Raji (cell line): ENCODE measurements around the gene ZNF292.

Experiments
- POLR2A ChIP-seq: IDR thresholded peaks from 2 replicates; pipeline ENCODE4 v1.6.1; 2011; ENCODE audit warnings: low read depth, low read length, control low read depth; ENCODE audit not compliant: insufficient read depth

ZNF292 gene

DNA sequence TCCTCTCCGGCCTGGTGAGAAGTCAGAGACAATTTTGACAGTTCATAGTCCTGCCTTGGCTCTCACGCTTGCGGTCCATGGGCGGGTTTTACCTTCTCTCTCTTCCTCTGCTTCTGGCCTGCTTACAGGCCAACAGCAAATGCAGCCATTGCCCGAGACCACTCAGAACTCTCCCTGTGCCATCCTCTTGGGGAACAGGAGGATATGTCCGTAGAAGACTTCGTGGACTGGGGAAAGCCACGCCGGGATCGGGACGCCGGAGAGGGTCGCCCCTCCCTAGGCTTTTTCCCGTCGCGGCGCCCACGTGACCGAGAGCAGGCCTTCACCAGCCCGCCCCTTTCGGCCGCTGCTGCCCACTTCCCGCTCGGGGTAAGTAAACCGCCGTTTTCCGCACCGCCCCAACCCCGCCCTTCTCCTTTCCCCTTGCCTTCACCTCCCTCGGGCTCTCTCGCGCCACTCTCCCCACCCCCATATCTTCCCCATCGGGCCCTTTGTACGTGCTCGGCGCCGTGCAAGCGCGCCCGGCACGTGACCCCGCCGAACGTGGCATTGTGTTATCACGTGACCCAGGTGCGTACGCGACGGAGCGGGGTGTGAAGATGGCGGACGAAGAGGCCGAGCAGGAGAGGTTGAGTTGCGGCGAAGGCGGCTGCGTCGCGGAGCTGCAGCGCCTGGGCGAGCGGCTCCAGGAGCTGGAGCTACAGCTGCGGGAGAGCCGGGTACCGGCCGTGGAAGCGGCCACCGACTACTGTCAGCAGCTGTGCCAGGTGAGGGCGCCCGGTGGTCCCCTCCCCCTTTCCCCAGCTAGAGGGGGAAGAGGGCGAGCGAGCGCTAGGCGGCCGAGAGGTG is at the start of gene ZNF292:
Gene ZNF292 (plus strand): TSS at position 573 of the 849 bp plus-strand sequence. CDS start 27 bp downstream, at position 600.
- TF ChIP-seq POLR2A: peak; percentile 90

DNA sequence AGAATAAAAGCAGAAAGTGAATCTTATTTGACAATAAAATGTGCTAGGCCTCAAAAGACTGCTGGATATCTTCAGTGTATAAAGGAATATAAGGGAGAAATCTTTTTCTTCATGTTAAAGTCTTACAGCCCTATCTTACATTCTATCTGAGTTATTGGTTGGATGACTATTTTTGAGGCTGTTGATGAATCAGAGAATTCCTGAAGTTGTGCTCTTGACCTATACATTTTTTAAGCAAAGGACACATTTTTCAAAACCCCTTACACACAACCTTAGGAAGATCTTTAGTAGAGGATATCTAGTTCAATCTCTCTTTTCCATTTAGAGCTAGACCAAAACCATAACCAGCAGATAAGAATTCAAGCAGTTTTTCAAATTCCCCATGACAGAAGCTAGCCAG is 49.5 kb upstream of the ZNF292 start:
- TF ChIP-seq POLR2A: no peak

DNA sequence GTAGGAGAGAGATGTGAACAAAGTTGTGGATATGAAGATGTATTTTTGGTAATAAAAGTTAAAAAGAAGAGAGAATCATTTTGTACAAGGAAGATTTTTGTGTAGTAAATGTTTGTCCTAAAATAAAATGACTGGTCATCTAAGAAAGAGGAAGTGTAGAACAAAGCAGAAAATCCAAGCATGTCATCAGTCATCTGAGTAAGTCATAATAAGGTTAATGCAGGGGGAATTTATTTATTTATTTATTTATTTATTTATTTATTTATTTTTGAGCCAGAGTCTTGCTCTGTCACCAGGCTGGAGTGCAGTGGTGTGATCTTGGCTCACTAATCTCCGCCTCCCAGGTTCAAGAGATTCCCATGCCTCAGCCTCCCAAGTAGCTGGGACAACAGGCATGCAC is 44.7 kb upstream of the ZNF292 start:
- no peak for TF ChIP-seq POLR2A

DNA sequence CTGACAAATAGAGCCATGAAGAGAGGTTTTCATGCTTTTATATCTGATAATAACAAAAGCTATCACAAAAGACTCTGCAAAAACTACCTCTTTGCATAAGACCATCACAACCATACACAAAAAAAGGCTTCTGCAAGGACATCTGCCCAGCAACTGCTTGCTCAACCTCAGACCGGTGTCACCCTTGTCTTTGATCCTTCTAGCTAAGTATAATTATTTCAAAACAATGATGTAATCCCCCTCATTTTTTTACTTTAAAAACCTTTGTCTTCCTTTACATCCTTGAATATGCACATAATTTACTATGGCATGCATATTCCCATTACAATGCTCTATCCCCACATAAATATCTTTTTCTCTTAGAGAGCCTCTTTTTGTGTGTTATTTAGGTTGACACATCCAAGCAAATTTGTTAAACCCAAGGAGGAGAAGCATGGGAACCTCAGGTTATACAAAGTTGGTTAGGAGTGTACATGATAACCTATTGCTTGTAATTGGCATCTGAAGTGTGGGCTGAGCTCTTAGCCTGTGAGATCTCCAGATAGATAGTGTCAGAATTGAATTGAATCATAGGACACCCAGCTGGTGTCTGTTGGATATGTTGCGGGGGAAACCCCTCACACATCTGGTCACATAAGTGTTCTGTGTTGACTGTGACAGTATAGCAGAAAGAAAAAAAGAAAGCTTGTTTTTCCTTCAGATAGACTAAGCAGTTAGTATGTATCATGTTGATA is 39.8 kb upstream of the ZNF292 start:
- no peak for TF ChIP-seq POLR2A

DNA sequence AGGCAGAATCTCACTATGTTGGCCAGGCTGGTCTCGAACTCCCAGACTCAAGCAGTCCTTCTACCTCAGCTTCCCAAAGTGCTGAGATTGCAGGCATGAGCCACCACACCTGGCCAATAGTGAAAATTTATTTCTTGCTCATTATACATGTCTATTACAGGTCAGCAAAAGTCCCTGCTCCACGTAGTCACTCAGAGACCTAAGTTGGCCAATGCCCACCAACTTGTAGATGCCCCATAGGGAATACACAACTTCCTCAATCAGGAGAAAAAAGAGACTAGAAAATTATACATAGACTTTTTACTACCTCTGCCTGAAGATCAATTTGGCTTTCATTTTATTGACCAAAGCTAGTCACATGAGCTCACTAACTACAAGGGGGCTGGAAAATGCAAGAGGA is 38.4 kb upstream of the ZNF292 start:
- TF ChIP-seq POLR2A: no peak

DNA sequence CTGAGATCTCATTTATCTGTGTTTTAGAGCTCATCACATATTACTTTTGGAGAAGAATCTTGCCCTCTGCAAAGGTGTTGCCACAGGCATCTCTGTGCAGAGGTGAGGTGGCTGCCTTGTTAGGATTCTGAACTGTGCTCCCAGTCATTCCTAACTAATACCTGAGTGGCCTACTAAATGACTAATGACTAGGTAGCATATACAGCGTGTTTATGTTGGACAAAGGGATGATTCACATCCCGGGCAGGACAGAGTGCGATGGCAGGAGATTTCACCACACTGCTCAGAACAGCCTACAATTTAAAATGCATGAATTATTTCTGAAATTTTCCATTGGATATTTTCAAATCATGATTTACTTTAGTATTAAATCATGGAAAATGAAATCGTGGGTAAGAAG is 37.3 kb upstream of the ZNF292 start:
- no peak for TF ChIP-seq POLR2A

DNA sequence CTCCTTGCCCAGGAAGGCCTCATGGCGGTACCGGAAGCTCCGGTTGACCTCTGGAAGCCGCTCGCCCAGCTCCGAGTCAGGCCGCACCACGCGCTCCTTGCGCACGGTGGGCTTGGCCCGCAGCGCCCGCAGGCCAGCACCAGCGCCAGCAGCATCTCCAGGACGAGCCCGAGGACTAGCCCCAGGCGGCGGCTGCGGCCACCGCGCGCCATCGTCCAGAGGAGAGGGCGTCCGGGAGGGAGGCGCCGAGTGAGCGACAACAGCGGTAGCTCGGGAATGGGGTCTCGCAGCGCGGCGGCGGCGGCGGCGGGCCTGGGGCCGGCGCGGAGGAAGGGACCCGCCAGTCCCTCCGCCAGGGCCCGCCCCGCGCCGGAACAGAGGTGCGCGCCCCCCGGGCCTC is 32.9 kb upstream of the ZNF292 start:
- TF ChIP-seq POLR2A: no peak

DNA sequence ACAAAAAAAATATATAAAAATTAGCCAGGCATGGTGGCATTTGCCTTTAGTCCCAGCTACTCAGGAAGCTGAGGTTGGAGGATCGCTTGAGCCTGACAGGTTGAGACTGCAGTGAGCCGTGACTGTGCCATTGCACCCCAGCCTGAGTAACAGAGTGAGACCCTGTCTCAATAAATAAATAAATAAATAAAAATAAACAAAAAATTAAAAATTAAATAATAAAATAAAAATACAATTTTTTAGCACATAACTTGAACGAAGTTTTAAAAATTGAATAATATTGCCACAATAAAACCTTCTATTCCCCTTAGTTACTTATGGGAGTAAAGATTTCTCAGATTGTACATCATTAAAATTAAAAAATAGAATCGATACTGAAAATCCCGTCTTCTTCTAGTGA is 31.3 kb upstream of the ZNF292 start:
- TF ChIP-seq POLR2A: no peak

DNA sequence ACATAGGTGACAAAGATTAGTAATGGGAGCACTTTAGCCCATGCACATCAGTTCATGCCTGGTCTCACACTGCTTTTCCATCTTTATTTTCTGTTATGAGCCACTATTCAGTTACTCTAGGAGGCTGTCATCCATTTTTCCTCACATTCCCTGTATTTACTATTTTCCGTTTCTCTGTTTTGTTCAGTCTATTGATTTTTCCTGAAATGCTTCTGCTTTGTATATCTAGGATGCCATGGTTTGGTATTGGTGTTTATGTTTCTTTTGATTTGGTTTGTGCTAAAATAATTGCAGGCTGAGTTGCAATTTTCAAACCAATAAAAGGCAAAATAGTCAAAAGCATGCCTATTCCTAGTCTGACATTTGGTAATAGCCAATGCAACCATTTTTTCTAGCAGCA is 28.9 kb upstream of the ZNF292 start:
- no peak for TF ChIP-seq POLR2A

DNA sequence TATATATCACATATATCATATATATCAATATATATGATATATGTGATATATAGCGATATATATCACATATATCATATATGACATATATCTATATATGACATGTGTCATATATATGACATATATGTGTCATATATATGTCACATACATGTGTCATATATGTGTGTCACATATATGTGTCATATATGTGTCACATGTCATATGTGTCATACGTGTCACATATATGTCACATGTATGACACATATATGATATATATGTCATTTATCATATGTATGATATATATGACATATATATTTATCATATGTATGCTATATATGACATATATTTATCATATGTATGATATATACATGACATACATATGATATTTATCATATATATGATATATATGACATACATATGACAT is 27.6 kb upstream of the ZNF292 start:
- TF ChIP-seq POLR2A: no peak

DNA sequence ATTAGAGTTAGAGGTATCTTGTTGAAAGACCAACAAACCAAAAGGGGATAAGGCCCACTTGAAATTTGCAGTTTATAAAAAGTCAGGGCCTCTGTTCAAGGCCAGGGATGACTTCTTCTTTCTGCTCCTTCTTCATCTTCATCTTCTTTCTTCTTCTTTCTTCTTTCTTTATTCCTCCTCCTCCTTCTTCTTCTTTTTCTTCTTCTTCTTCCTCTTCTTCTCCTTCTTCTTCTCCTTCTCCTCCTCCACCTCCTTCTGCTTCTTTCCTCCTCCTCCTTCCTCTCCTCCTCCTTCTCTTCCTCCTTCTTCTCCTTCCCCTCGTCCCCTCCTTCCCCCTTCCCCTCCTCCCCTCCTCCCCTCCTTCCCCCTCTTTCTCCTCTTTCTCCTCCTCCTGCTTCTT is 18.4 kb upstream of the ZNF292 start:
- TF ChIP-seq POLR2A: no peak

DNA sequence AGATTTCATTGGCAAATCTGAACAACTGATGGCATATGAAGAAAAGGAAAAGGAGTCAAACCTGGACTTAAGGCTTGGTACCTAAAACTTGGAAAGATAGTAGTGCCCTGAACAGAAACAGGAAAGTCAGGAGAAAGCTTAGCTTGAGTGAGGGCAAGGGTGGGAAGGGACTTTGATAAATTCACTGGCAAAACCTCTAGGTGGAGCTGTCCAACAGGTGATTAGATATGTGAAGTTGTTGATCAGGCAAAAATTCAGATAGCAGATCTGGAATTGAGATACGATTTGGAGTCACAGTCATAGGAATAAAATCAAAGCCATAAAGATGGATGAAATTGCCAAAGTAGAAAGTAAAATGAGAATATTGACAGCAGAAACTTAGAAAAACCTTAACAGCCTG is 16.1 kb upstream of the ZNF292 start:
- TF ChIP-seq POLR2A: no peak

DNA sequence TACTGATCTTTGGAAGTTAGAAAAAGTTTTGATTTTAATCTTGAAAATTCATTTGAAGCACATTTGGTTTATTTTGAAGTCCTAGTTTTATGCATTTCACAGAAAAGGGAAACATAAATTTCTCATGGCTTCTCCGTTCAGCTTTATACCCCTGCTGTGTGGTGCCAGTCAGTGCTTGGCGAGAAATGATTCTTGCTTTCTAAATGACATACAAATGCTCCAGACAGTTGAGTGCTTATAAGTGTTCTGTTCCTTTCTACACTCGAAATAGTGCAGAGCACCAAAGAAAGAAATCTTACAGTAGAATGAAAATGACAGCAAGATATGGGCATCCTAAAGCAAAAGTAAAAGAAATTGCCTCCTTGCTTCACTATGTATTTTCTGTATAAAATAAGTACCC is 9.0 kb upstream of the ZNF292 start:
- TF ChIP-seq POLR2A: no peak

DNA sequence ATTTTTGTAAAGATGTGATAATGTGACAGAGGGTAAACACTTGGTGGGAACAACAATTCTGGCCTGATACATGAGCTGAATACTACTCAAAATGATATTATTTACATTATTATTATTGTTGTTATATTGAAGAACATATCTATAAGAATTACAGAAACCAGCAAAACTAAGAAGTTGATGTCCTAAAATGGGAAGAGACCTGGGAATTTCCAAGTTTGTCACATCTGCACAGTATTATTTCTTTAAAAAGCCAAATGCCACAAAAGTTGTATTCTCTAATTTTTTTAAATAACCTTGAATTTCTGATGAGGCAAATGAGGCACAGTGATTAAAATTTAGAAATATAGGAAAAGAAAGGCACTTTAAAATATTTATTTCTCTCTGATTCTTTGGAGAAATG is 5.0 kb upstream of the ZNF292 start:
- TF ChIP-seq POLR2A: no peak

DNA sequence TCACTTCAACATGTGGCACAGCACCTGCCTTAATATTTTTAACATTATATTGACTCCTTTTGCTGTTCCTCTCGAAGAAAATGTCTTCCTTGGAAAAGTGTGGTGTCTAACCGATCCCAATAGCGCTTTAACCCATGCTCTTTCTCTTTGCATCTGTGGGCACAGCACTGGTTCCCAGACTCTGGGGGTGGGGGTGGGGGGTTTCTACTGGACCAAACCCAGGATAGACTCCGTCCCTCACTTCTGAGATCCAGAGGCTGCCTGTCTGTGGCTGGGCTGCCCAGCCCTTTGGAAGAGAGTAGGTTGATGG is 3.9 kb upstream of the ZNF292 start:
- no peak for TF ChIP-seq POLR2A

DNA sequence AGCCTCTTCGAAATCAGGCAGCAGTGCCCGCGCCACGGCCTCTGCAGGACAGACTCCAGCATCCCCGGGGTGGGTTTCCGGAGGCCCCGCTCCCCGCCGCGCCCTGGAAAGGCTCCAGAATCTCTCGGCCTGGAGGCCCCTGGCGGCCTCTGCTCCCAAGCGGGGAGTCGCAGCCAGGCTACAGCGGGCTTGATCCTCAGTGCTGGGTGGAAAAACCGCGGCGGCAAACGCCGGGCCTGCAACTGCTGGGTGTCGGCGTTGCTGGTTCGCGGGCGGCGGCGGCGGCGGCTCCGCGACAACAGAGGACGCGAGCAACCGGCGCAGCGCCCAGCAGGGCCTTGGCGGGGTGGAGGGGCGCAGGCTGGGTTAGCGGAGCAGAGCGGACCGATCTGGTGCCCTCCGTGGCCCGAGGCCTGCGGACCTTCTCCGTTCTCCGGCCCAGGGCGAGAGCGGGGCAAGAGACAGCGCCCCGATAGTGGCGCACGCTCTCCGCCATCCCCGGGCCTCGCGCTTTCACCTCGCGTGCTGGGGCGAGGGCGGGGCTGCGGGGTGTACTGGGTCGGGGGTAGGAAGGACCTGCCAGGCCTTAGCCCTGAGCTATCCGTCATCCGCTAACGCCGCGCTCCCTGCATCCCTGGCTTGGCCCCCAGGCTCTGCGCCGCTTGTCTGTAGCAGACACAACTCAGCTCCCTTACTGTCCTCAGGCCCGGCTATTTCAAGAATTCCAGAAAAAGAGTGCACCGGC is 3.4 kb upstream of the ZNF292 start:
- TF ChIP-seq POLR2A: no peak
